Measurements from ENCODE around the gene LCE7A. TPM values are rescaled to one million over a fixed set of nuclear protein-coding genes. Genes with fewer than 3 reads are reported as not detected.

LCE7A gene
- total RNA-seq (2014; rRNA removed; shearing (Covaris generic); ENCODE audit: low replicate concordance): not detected in 2 replicates

DNA sequence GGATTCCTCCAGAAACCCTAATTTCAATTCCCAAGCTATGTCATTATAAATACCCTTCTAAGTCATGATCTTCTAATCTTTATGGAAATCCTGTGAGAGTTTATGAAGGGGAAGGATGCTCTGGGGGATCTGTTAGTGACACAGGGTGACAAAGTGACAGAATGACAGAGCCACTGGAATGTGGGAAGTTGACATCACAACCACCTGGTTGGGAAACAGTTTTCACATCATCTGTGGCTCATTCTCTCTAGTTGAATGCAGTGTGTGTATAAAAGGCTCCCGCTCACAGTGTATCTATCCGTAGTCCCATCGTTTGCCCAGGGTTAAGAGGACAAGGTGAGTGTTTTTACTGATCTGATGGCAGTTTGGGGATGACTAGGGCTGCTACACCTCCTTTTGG is at the start of gene LCE7A:
LCE7A (plus strand) TSS at position 301 of the 400 bp plus-strand sequence. CDS start 702 bp downstream, outside the sequence.
- no peak for DNase-seq

DNA sequence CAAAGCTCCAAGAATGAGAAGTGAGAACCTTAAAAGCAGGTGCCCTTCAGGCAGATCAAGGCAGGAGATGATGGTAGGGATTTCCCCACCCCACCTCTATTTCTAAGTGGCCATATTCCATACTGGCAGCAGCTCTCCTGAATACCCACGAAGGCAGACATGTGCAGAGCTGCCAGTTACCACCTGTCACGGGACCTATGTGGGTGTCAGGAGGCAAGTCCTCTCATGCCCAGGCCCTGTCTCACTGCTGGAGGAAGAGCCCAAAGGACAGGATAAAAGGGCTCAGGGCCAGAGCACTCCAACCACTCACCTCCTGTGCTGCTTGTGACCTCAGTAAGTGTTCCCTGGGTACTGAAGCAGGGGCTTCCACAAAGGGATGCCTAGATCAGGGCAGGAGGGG is 48.7 kb upstream of the LCE7A start:
- Histone ChIP-seq H3K9me3 (no peaks in the 10 kb centered on the region), H3K36me3 (no peaks in the 10 kb centered on the region), H3K27me3 (peaks cover 3% of the 10 kb centered on the region; the same call in 1 of the 2 replicates), H3K4me3 (no peak overlapping the region)
- DNase-seq: no peak

More for the DNA sequence above, at the start of gene LCE7A:
- H3K36me3 ChIP-seq: no peaks in the 10 kb centered on the region
- H3K4me3 ChIP-seq: no peak within 1 kb of the TSS
- H3K27me3 ChIP-seq: no peaks in the 10 kb centered on the region
- no peaks in the 10 kb centered on the region for H3K9me3 ChIP-seq

GRCh38 chr1:152811671-152812070 is 48.1 kb upstream of the LCE7A start, which contains the start of gene LCE1B:
Gene LCE1B, plus strand, starts transcription at chr1:152811971. Its CDS starts 476 bp downstream, at chr1:152812447.
- Histone ChIP-seq H3K36me3 (no peaks in the 10 kb centered on the region), H3K9me3 (no peaks in the 10 kb centered on the region), H3K4me3 (no peak within 1 kb of the TSS), H3K27me3 (peaks cover 3% of the 10 kb centered on the region; the same call in 1 of the 2 replicates)
- DNase-seq: no peak

DNA sequence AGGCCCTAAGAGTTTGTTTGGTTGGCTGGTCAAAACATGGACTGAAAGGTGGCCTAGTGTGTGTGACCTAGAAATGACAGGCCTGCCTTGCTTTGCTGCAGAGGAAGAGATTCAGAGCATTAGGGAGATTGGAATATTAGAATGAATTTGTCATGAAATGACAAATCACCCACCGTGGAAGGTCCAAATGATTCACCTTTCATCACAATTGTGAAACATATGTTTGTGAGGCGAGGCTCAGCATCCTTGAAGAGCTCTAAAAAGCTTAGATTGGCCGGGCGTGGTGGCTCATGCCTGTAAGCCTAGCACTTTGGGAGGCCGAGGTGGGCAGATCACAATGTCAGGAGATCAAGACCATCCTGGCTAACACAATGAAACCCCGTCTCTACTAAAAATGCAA is 42.5 kb upstream of the LCE7A start:
- Histone ChIP-seq H3K27me3 (no peaks in the 10 kb centered on the region), H3K4me3 (no peak overlapping the region)

DNA sequence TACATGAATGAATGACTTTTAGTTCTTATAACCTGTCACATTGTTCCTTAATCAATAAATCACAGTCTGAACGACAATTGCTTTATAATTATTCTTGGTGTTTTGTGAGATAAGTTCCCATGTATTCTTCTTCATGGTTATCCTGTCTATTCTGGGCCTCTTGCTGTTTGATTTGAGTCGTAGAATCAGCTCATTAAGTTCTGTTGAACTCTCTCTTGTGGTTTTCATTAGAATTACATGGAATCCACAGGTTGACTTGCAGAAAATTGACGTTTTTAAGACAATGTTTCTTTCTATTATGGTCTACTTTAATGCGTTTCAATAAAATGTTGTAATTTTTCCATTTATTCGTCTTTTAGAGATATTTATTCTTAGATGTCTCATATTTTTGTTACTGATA is 36.5 kb upstream of the LCE7A start:
- Histone ChIP-seq H3K36me3 (no peaks in the 10 kb centered on the region), H3K27me3 (0 out of 2 replicates have a peak, but pooled peaks cover 4% of the 10 kb centered on the region), H3K4me3 (no peak overlapping the region), H3K9me3 (no peaks in the 10 kb centered on the region)
- no peak for DNase-seq

More for the DNA sequence above, 42.5 kb upstream of the LCE7A start:
- no peaks in the 10 kb centered on the region for H3K9me3 ChIP-seq
- H3K36me3 ChIP-seq: no peaks in the 10 kb centered on the region
- no peak for DNase-seq

GRCh38 chr1:152824964-152825363 is 34.8 kb upstream of the LCE7A start:
- H3K36me3 ChIP-seq: no peaks in the 10 kb centered on the region
- DNase-seq: no peak
- 0 out of 2 replicates have a peak, but pooled peaks cover 4% of the 10 kb centered on the region for H3K27me3 ChIP-seq
- H3K9me3 ChIP-seq: no peaks in the 10 kb centered on the region
- no peak overlapping the region for H3K4me3 ChIP-seq

DNA sequence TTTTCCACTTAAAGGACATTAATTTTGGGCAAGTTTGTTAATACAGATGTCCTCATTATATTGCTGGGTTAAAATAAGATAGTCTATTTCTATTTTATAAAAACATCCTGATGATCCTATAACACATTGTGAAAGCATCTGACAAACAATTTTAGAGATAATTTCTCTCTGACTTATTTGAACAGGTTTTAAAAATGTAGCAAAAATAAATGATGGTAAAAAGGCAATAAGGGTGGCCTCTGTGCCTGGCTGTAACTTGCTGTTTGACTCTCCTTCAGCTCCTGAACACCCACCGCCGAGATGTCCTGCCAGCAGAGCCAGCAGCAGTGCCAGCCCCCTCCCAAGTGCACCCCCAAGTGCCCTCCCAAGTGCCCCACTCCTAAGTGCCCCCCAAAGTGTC is 32.6 kb upstream of the LCE7A start, which contains the start of gene LCE1A:
LCE1A (plus strand) TSS at position 301 of the 400 bp plus-strand sequence; CDS start at position 301, 0 bp downstream.
- H3K9me3 ChIP-seq: no peaks in the 10 kb centered on the region
- H3K4me3 ChIP-seq: no peak within 1 kb of the TSS
- no peak for DNase-seq
- no peaks in the 10 kb centered on the region for H3K36me3 ChIP-seq
- 0 out of 2 replicates have a peak, but pooled peaks cover 4% of the 10 kb centered on the region for H3K27me3 ChIP-seq

GRCh38 chr1:152836870-152837269 is 22.9 kb upstream of the LCE7A start:
- no peak for DNase-seq
- H3K27me3 ChIP-seq: no peaks in the 10 kb centered on the region

GRCh38 chr1:152842556-152842955 is 17.2 kb upstream of the LCE7A start, which contains the start of gene LCE6A:
Gene LCE6A, plus strand, starts transcription at chr1:152842856. Its CDS starts 665 bp downstream, at chr1:152843521.
- H3K27me3 ChIP-seq: no peaks in the 10 kb centered on the region
- DNase-seq: no peak
- H3K36me3 ChIP-seq: no peaks in the 10 kb centered on the region
- H3K4me3 ChIP-seq: no peak within 1 kb of the TSS
- H3K9me3 ChIP-seq: no peaks in the 10 kb centered on the region

More at GRCh38 chr1:152836870-152837269, 22.9 kb upstream of the LCE7A start:
- no peak overlapping the region for H3K4me3 ChIP-seq
- H3K9me3 ChIP-seq: no peaks in the 10 kb centered on the region; the same call in 1 of the 2 replicates
- no peaks in the 10 kb centered on the region for H3K36me3 ChIP-seq

DNA sequence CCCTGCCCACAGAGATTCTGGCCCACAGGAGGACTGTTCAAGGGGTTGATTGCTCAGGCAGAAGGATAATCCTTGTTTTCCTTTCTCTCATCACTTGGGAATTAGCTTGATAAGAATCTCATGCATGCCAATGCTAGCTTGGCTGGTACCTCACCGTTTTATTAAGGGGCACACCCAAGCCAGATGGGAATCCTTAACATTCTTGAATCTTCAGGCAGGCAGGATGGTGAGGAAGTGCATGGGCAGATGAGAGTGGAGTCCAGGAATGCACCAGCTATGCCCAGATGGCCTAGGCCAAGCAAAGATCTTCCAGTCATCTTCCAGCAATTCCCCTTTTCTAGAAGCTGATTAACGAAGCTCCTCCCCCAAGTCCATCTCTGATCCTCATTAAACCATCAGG is 4.1 kb upstream of the LCE7A start:
- peak; percentile 81 for DNase-seq
- H3K9me3 ChIP-seq: no peaks in the 10 kb centered on the region

GRCh38 chr1:152858062-152858461 is 1.7 kb upstream of the LCE7A start:
- H3K27me3 ChIP-seq: no peaks in the 10 kb centered on the region
- no peak for DNase-seq
- no peaks in the 10 kb centered on the region for H3K36me3 ChIP-seq
- H3K4me3 ChIP-seq: no peak overlapping the region
- H3K9me3 ChIP-seq: no peaks in the 10 kb centered on the region

More for the DNA sequence above, 4.1 kb upstream of the LCE7A start:
- Histone ChIP-seq H3K27me3 (no peaks in the 10 kb centered on the region), H3K4me3 (no peak overlapping the region), H3K36me3 (no peaks in the 10 kb centered on the region)

DNA sequence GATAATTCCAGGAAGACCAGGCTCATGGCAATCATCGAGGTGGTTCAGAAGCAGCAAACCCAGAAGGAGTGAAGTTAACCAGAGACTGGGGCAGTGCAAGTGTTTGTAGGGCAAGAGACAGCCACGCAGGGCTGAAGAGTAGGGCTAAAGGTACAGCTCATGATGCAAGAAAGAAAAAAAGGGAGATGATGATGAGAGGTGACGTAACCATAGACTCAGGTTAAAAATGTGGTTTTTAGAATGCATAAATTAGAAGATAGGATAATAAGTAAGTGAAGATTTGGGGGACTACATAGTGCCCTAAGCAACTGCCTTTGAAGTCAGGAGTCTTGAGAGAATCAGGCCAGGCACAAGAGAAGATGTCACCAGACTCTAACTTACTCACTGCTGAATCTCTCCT is 333 bp downstream of the LCE7A start:
- no peaks in the 10 kb centered on the region for H3K36me3 ChIP-seq
- no peak for DNase-seq
- H3K9me3 ChIP-seq: no peaks in the 10 kb centered on the region
- no peak overlapping the region for H3K4me3 ChIP-seq
- H3K27me3 ChIP-seq: no peaks in the 10 kb centered on the region; the same call in 1 of the 2 replicates

DNA sequence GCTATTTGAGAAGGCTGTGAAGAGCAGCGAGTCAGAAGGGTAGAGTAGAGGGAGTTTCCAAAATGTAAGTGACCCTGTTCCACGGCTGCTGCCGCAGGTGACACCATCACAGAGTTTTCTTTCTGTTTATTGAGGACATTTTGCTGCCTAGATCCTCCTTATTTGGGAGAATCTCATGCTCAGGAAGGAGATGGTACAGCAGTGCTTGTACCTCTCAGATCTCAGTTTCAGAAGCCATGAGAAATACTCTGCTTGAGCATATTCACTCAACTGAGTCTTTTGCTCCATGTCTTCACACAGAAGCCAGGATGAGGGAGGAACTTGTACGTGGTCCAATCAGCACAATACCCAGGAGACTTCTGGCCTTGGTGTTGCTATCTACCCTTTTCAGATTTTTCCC is 1.6 kb downstream of the LCE7A start:
- Histone ChIP-seq H3K27me3 (no peaks in the 10 kb centered on the region; the same call in 1 of the 2 replicates), H3K9me3 (no peaks in the 10 kb centered on the region), H3K36me3 (no peaks in the 10 kb centered on the region), H3K4me3 (no peak overlapping the region)
- no peak for DNase-seq

DNA sequence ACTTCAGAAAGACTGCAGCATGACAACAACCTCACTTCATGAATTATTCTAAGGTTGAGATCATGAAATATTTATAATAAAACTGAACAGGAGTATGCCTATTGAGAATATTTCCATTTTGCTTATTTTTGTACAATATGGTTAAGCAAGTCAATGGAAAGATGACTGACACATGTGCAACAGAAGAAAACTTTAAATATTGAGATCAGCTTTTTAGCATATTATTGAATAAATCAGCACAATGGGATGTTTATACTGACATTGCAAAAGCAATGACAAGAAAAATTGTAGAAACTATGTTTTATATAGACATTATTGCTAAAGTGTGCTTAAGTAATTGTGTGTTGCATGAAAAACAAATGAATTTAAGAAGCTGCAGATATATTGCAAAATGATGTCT is 4.6 kb downstream of the LCE7A start:
- no peak overlapping the region for H3K4me3 ChIP-seq
- H3K27me3 ChIP-seq: no peaks in the 10 kb centered on the region; the same call in 1 of the 2 replicates
- no peaks in the 10 kb centered on the region for H3K9me3 ChIP-seq
- no peaks in the 10 kb centered on the region for H3K36me3 ChIP-seq
- DNase-seq: no peak

DNA sequence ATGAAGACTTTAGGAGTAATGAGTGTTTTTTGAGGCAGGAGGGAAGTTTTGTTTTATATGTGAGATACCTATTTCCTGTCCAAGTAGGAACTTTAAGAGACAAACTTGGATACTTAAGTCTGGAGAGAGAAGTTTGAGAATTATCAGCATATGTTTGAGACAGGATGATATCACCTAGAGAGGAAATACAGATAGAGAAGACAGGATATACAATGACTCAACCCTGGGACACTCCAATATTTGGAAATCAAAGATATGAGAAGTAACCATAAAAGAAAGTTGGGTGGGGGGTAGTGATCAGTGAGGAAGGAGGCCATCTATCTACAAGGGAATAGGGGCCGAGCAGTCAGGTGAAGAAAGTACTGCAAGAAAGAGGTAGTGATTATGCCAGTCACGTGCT is 6.5 kb downstream of the LCE7A start:
- Histone ChIP-seq H3K4me3 (no peak overlapping the region), H3K36me3 (no peaks in the 10 kb centered on the region), H3K9me3 (no peaks in the 10 kb centered on the region), H3K27me3 (no peaks in the 10 kb centered on the region; the same call in 1 of the 2 replicates)
- DNase-seq: no peak

GRCh38 chr1:152869808-152870419 is 10.1 kb downstream of the LCE7A start:
- no peaks in the 10 kb centered on the region for H3K9me3 ChIP-seq
- H3K36me3 ChIP-seq: no peaks in the 10 kb centered on the region
- H3K27me3 ChIP-seq: no peaks in the 10 kb centered on the region; the same call in 1 of the 2 replicates
- peak; percentile 69 for DNase-seq
- no peak overlapping the region for H3K4me3 ChIP-seq

DNA sequence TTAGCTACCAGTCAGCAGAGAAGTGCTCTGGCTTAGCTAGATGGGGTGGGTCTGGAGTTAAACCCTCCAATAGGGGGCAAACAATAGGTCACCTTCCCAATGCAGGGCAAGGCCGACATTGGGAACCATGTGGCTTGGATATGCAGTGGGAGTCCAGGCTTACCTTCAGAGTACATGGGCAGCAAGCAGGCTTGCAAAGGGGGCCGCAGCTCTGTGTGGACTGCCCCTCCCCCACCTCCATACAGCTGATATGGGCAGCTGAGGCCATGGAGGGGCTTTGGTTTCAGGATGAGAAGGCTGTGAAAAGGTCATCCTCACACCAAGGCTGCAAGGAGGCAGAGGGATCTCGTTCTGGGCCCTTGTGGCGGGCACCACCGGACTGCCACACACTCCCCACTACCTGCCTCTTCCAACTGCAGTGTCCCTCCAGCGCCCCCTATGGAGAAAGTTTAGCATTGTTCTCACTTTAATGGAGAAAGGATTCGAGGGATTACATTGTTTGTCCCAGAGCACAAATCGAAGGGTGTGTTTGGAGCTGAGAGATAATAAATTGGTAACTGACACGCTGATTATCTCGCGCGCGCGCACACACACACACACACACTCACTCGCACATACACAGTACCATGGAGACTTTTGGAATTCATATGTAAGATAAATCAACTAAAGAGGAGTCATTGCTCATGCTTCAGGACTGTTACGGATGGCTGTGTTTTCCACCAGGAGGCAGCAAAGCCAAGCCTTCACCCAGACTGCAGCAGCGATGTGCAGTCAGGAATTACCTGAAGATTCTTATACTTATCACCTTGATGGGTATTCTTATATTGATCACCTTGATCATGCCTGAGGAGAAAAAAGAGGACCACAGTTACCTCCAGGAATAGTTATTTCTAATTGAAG is 11.3 kb downstream of the LCE7A start:
- H3K36me3 ChIP-seq: no peaks in the 10 kb centered on the region
- H3K27me3 ChIP-seq: no peaks in the 10 kb centered on the region
- H3K9me3 ChIP-seq: no peaks in the 10 kb centered on the region
- DNase-seq: peak; percentile 41
- no peak overlapping the region for H3K4me3 ChIP-seq

Measured in MG63 (cell line).